CD4-positive, alpha-beta T cell (primary cell): ENCODE data around the gene LRRC37A3. TPM values are rescaled to one million over a fixed set of nuclear protein-coding genes. Genes with fewer than 3 reads are reported as not detected.
A peak's percentile ranks its signal among the peaks of the same experiment; 100 is the strongest.
"Not testable (repeated sequence)": the region's sequence is repeated elsewhere in the genome, so short reads cannot be mapped to it uniquely, and the experiment has no call there.

Experiments
- ATAC-seq: fragments of 200-7000 bp; cut with Tn5 transposase; one replicate; pipeline ENCODE4 v1.10.0; 2022; ENCODE audit warnings: mild to moderate bottlenecking; ENCODE audit not compliant: poor library complexity
- CTCF ChIA-PET: fragments of 350-600 bp; sonication (Branson Sonifier 250); formaldehyde crosslinking; loops from one replicate; lab custom pipeline; 2021; ENCODE audit warnings: antibody characterized with exemption, inconsistent platforms; lab: Charles Lee
- POLR2A ChIA-PET: fragments of 350-600 bp; sonication (Branson Sonifier 250); formaldehyde crosslinking; loops from one replicate; lab custom pipeline; 2021; ENCODE audit warnings: antibody characterized with exemption, inconsistent platforms; lab: Charles Lee
- DNase-seq, 14 experiments: peaks; one replicate each; pipeline ENCODE4 v3.0.0-alpha.2; 2013 to 2020; ENCODE audit warnings: mixed read lengths in 2 of 14
- H3K27ac ChIP-seq, 2 donors: one replicate each; pipeline versions ENCODE4 v1.5.1 to v1.7.0; 2013; ENCODE audit warnings: low read length in 2 of 2, low read depth in 1 of 2, mild to moderate bottlenecking in 1 of 2
- H3K27me3 ChIP-seq, 2 experiments: 1 replicate in 1 of 2; 2 replicates in 1 of 2; pipeline versions ENCODE4 v1.6.1 to v1.7.0; 2013; ENCODE audit warnings: low read length in 2 of 2, control low read depth in 1 of 2, mild to moderate bottlenecking in 1 of 2, moderate library complexity in 1 of 2; ENCODE audit not compliant: insufficient read depth in 2 of 2, control insufficient read depth in 1 of 2
- H3K36me3 ChIP-seq: one replicate; pipeline ENCODE4 v1.6.1; 2013; ENCODE audit warnings: low read length, control low read depth; ENCODE audit not compliant: insufficient read depth
- H3K4me1 ChIP-seq: one replicate; pipeline ENCODE4 v1.6.1; 2013; ENCODE audit warnings: low read length, control low read depth; ENCODE audit not compliant: insufficient read depth
- H3K4me3 ChIP-seq: one replicate; pipeline ENCODE4 v1.5.1; 2013; ENCODE audit warnings: mild to moderate bottlenecking, low read length, moderate library complexity
- H3K9me3 ChIP-seq, 2 experiments: 1 replicate in 1 of 2; 2 replicates in 1 of 2; pipeline versions ENCODE4 v1.6.1 to v1.7.0; 2013; ENCODE audit warnings: low read length in 2 of 2, mild to moderate bottlenecking in 2 of 2, control low read depth in 1 of 2, moderate library complexity in 1 of 2; ENCODE audit not compliant: control insufficient read depth in 1 of 2, insufficient read depth in 1 of 2
- H3K27ac Mint-ChIP-seq: one replicate; pipeline ENCODE4 v1.8.0; 2020; ENCODE audit warnings: mixed read lengths
- H3K27me3 Mint-ChIP-seq: one replicate; pipeline ENCODE4 v1.8.0; 2021; ENCODE audit warnings: mixed read lengths
- H3K36me3 Mint-ChIP-seq: one replicate; pipeline ENCODE4 v1.8.0; 2021; ENCODE audit warnings: low read depth, mixed read lengths
- H3K4me1 Mint-ChIP-seq: one replicate; pipeline ENCODE4 v1.8.0; 2021; ENCODE audit warnings: low read depth, mixed read lengths
- H3K4me3 Mint-ChIP-seq: one replicate; pipeline ENCODE4 v1.8.0; 2020; ENCODE audit warnings: mild to moderate bottlenecking, mixed read lengths
- H3K9me3 Mint-ChIP-seq: one replicate; pipeline ENCODE4 v1.8.0; 2020; ENCODE audit warnings: mixed read lengths
- intact Hi-C, 2 experiments: fragments of 100-400 bp; cut with DNase I in 1 of 2; cut with micrococcal nuclease in 1 of 2; formaldehyde crosslinking; loops; one replicate each; pipeline versions ENCODE4 v1.15.1 to v1.9.0; 2023 to 2025; cut with DNase I, micrococcal nuclease
- total RNA-seq, 174 experiments: library from RNA in 2 of 174; stranded (reverse) in 2 of 174; gene quantifications; one replicate each; pipeline ENCODE4 v1.2.3 and lab custom pipeline; 2021 to 2026
- TF ChIP-seq, protein P1 (sequence below): fragments of 200-600 bp; IDR thresholded peaks from one replicate; pipeline ENCODE4 v1.8.0; 2022; ENCODE audit warnings: antibody characterized with exemption, mild to moderate bottlenecking

The LRRC37A3 gene
- total RNA-seq, 2 experiments from 2014 or later = 7.6 to 8.0 TPM

DNA sequence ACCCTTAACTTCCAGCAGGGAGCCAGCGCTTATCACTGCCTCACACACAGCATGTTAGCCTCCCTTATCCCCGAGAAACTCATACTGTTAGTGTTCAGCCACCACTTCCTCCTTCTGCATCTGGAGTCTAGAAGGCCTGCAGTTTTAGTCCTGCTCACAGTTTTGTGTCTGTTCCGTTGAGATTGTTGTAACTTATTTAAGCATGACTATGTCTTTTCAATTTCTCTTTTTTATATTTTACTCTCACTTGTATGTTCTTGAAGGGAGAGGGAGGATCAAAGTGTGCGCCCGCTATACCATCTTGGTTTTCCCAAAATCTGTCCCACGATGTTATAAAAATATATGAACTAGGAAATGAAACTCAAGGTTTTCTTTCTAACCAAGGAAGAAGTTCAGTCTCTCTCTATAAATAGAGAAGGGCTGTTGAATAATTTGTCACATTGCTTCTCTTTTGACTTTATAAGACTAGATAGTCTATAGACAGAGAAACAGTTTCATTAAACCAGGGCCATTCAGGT lies 3.8 kb upstream of the LRRC37A3 start:
- POLR2A ChIA-PET, H3K9me3 Mint-ChIP-seq, H3K27me3 ChIP-seq, H3K4me3 ChIP-seq, H3K36me3 ChIP-seq, H3K36me3 Mint-ChIP-seq, H3K27ac ChIP-seq, CTCF ChIA-PET, ATAC-seq, H3K27me3 Mint-ChIP-seq, H3K4me1 Mint-ChIP-seq, H3K9me3 ChIP-seq: not testable (repeated sequence)
- DNase-seq = peak in 1 of 14 experiments; percentile 9
- H3K4me1 ChIP-seq = peaks cover 13% of the 10 kb centered on the region
- Mint-ChIP-seq H3K27ac (peak overlapping the region; percentile 49), H3K4me3 (peak overlapping the region; percentile 42)
- intact Hi-C loops = loop anchor here in 1 of 2 experiments (2.0 to 10.0 kb wide), 3 partner anchors 134 to 1242 kb away; partner anchors contain the start of gene GNA13

DNA sequence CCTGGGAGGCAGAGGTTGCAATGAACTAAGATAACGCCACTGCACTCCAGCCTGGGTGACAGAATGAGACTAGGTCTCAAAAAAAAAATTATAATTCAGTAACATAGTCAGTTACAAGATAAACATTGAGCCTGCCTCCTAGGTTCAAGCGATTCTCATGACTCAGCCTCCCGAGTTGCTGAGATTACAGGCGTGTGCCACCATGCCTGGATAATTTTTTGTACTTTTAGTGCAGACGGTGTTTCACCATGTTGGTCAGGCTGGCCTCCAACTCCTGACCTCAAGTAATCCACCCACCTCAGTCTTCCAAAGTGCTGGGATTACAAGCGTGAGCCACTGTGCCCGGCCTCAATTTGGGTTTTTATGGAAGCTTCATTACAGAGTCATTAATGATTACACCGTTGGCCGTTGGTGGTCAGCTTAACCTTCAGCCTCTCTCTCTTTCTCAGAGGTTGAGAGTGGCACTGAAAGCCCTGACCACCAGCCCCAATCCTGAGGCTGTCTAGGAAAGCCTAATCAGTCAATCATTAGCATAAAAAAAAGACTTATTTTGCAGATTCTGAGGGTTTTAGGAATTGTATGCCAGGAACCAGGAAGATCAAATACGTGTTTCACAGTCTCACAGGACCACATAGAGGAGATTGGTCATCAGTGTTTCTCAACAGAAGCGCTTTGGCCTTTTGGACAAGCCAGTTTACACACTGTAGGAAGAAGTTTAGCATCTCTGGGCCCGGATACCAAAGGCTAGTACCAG lies 1.3 kb upstream of the LRRC37A3 start:
- DNase-seq (peak in 1 of 14 experiments; percentile 33), ATAC-seq (no peak)
- Histone ChIP-seq H3K36me3 (no peaks in the 10 kb centered on the region), H3K27ac (no peak overlapping the region), H3K4me3 (no peak overlapping the region), H3K9me3 (no peaks in the 10 kb centered on the region), H3K4me1 (peaks cover 13% of the 10 kb centered on the region), H3K27me3 (no peaks in the 10 kb centered on the region)
- intact Hi-C loops = loop anchor here in 1 of 2 experiments (2.0 to 10.0 kb wide), 3 partner anchors 42 to 1244 kb away; partner anchors contain the start of gene GNA13
- ChIA-PET POLR2A (interaction anchor here (2.0 to 2.1 kb wide), 2 partner anchors 65 to 415 kb away, joined by 8 to 13 read pairs; partner anchors contain the start of genes CEP95 and DDX5), CTCF (interaction anchor here (0.6 kb wide), 1 partner anchor 18 kb away, joined by 3 read pairs; no protein-coding TSS in a partner anchor)
- H3K9me3 Mint-ChIP-seq = no peaks in the 10 kb centered on the region
- peak overlapping the region; percentile 91 for H3K4me3 Mint-ChIP-seq
- no peaks in the 10 kb centered on the region for H3K27me3 Mint-ChIP-seq
- H3K36me3 Mint-ChIP-seq = peaks cover under 1% of the 10 kb centered on the region
- no peaks in the 10 kb centered on the region for H3K4me1 Mint-ChIP-seq
- H3K27ac Mint-ChIP-seq = peak overlapping the region; percentile 83
- TF ChIP-seq, protein P1, sequence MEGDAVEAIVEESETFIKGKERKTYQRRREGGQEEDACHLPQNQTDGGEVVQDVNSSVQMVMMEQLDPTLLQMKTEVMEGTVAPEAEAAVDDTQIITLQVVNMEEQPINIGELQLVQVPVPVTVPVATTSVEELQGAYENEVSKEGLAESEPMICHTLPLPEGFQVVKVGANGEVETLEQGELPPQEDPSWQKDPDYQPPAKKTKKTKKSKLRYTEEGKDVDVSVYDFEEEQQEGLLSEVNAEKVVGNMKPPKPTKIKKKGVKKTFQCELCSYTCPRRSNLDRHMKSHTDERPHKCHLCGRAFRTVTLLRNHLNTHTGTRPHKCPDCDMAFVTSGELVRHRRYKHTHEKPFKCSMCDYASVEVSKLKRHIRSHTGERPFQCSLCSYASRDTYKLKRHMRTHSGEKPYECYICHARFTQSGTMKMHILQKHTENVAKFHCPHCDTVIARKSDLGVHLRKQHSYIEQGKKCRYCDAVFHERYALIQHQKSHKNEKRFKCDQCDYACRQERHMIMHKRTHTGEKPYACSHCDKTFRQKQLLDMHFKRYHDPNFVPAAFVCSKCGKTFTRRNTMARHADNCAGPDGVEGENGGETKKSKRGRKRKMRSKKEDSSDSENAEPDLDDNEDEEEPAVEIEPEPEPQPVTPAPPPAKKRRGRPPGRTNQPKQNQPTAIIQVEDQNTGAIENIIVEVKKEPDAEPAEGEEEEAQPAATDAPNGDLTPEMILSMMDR = no peak

DNA sequence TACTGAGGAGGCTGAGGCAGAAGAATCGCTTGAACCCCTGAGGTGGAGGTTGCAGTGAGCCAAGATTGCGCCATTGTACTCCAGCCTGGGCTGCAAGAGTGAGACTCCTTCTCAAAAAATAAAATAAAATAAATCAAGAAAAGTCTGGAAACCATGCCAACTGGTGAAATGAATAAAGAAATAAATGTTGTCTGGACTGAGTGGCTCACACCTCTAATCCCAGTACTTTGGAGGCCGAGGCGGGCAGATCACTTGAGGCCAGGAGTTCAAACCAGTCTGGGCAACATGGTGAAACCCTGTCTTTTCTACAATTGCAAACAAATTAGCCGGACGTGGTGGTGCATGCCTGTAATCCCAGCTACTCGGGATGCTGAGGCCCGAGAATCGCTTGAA lies 744 bp upstream of the LRRC37A3 start:
- no peaks in the 10 kb centered on the region for H3K27me3 ChIP-seq
- intact Hi-C loops = loop anchor here in 1 of 2 experiments (2.0 to 10.0 kb wide), 3 partner anchors 43 to 1245 kb away; partner anchors contain the start of gene GNA13
- POLR2A ChIA-PET = interaction anchor here (1.2 to 2.1 kb wide), 8 partner anchors 20 to 414 kb away, joined by 3 to 13 read pairs (median 7); partner anchors contain the start of genes CEP95, DDX5 and GNA13

DNA sequence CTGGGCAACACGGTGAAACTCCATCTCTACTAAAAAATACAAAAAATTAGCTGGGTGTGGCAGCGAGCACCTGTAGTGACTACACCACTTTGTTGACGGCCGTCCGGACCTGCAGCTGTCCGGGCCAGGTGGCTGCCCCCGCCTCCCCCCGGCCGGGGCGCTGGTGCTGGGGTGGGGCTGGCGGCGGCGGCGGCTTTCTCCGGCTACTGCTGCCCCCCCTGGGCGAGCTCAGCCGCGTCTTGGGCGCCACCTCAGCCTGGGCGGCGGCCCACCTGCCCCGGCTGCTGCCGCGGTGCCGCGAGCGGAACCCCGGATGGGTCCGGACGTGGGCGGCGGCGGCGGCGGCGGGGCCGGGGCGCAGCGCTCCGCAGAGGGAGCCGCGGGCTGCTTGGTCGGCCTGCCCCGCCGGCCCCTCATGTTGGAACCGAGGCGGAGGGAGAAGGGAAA lies 413 bp downstream of the LRRC37A3 start:
- Histone ChIP-seq H3K4me3 (peak overlapping the region; percentile 60), H3K27ac (peak overlapping the region in 1 of 2 donors; percentile 65), H3K4me1 (peaks cover 13% of the 10 kb centered on the region)
- H3K9me3 ChIP-seq, H3K36me3 Mint-ChIP-seq, H3K36me3 ChIP-seq, H3K27me3 ChIP-seq, H3K4me1 Mint-ChIP-seq, H3K27me3 Mint-ChIP-seq, H3K9me3 Mint-ChIP-seq, intact Hi-C loops: not testable (repeated sequence)
- H3K27ac Mint-ChIP-seq = peak overlapping the region; percentile 83
- ATAC-seq (peak; percentile 60), DNase-seq (peak in 12 of 14 experiments; percentile 33 to 67 (median 46))
- ChIA-PET CTCF (interaction anchor here (0.6 to 1.8 kb wide), 18 partner anchors 9 to 260 kb away, joined by 3 to 10 read pairs (median 4); partner anchors contain the start of gene RGS9), POLR2A (interaction anchor here (0.6 to 2.1 kb wide), 10 partner anchors 21 to 413 kb away, joined by 3 to 13 read pairs (median 6); partner anchors contain the start of genes CEP95, DDX5 and GNA13)
- H3K4me3 Mint-ChIP-seq = peak overlapping the region; percentile 91

More for the DNA sequence above, 744 bp upstream of the LRRC37A3 start:
- CTCF ChIA-PET = interaction anchor here (0.8 to 1.8 kb wide), 15 partner anchors 8 to 259 kb away, joined by 3 to 10 read pairs (median 5); partner anchors contain the start of gene RGS9
- Histone ChIP-seq H3K9me3 (no peaks in the 10 kb centered on the region), H3K4me1 (peaks cover 13% of the 10 kb centered on the region), H3K4me3 (peak overlapping the region; percentile 60), H3K27ac (peak overlapping the region in 1 of 2 donors; percentile 65), H3K36me3 (no peaks in the 10 kb centered on the region)
- peaks cover 4% of the 10 kb centered on the region for H3K36me3 Mint-ChIP-seq
- no peaks in the 10 kb centered on the region for H3K4me1 Mint-ChIP-seq
- ATAC-seq (no peak), DNase-seq (peak in 2 of 14 experiments; percentile 14 to 39)
- H3K27ac Mint-ChIP-seq = peak overlapping the region; percentile 83
- no peaks in the 10 kb centered on the region for H3K27me3 Mint-ChIP-seq
- peak overlapping the region; percentile 91 for H3K4me3 Mint-ChIP-seq
- TF ChIP-seq, protein P1 = no peak
- no peaks in the 10 kb centered on the region for H3K9me3 Mint-ChIP-seq

DNA sequence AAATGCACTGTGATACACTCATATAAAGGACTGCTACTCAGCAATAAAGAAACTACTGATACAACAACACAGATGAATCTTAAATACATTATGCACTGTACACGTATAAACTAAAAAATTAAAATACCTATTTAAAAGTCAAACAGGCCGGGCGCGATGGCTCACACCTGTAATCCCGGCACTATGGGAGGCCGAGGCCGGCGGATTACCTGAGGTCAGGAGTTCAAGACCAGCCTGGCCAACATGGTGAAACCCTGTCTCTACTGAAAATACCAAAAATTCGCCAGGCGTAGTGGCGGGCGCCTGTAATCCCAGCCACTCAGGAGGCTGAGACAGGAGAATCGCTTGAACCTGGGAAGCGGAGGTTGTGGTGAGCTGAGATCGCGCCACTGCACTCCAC lies 1.7 kb downstream of the LRRC37A3 start:
- CTCF ChIA-PET = not testable (repeated sequence)

More for the DNA sequence above, 1.7 kb downstream of the LRRC37A3 start:
- POLR2A ChIA-PET, ATAC-seq, H3K27me3 ChIP-seq, DNase-seq, H3K36me3 Mint-ChIP-seq, H3K4me3 Mint-ChIP-seq, H3K27me3 Mint-ChIP-seq, H3K4me1 Mint-ChIP-seq, H3K27ac ChIP-seq, H3K9me3 ChIP-seq, H3K36me3 ChIP-seq, H3K4me3 ChIP-seq, H3K27ac Mint-ChIP-seq, intact Hi-C loops, H3K9me3 Mint-ChIP-seq: not testable (repeated sequence)
- H3K4me1 ChIP-seq = peaks cover 13% of the 10 kb centered on the region
